OCI-LY7 (cell line): ENCODE measurements around the gene TMEM97. TPM values are rescaled to one million over a fixed set of nuclear protein-coding genes. Genes with fewer than 3 reads are reported as not detected.

Experiments
- BruUV-seq: library from RNA; stranded (reverse); fragments of 400-500 nt; replicated peaks from 2 replicates; lab custom pipeline; 2021; lab: Mats Ljungman, UMichigan
- CTCF ChIA-PET: fragments of 300-600 bp; sonication (Branson Sonifier 250); formaldehyde crosslinking; loops from one replicate; lab custom pipeline; 2022; ENCODE audit warnings: antibody characterized with exemption; ENCODE audit not compliant: unreplicated experiment; lab: Charles Lee
- POLR2A ChIA-PET: fragments of 300-600 bp; sonication (Branson Sonifier 250); formaldehyde crosslinking; loops from one replicate; lab custom pipeline; 2022; ENCODE audit warnings: antibody characterized with exemption; lab: Charles Lee
- DNase-seq: peaks from one replicate; pipeline ENCODE4 v3.0.0-alpha.2; 2015; ENCODE audit warnings: low spot score
- H2AFZ ChIP-seq: fragments of 200-600 bp; sonication (generic), shearing (Covaris generic); 2 replicates; pipeline ENCODE4 v1.6.1; 2014; ENCODE audit warnings: mild to moderate bottlenecking, antibody characterized with exemption, low read length, moderate library complexity
- H3K27ac ChIP-seq: fragments of 200-600 bp; sonication (generic); 2 replicates; pipeline ENCODE4 v1.5.1; 2014; ENCODE audit warnings: mixed run types, low read depth, mild to moderate bottlenecking, moderate library complexity, low read length, inconsistent platforms; ENCODE audit not compliant: poor library complexity, severe bottlenecking
- H3K36me3 ChIP-seq: fragments of 200-600 bp; sonication (generic); 2 replicates; pipeline ENCODE4 v1.6.1; 2014; ENCODE audit warnings: mild to moderate bottlenecking, antibody characterized with exemption, low read length, moderate library complexity, mixed read lengths; ENCODE audit not compliant: insufficient read depth
- H3K4me1 ChIP-seq: fragments of 200-600 bp; sonication (generic); 2 replicates; pipeline ENCODE4 v1.5.1; 2014; ENCODE audit warnings: mild to moderate bottlenecking, low read length; ENCODE audit not compliant: insufficient read depth, poor library complexity, severe bottlenecking
- H3K4me2 ChIP-seq: fragments of 200-600 bp; sonication (generic); 2 replicates; pipeline ENCODE4 v1.6.1; 2014; ENCODE audit warnings: mild to moderate bottlenecking, low read length
- H3K4me3 ChIP-seq: fragments of 200-600 bp; sonication (generic); 2 replicates; pipeline ENCODE4 v1.5.1; 2014; ENCODE audit warnings: mild to moderate bottlenecking, low read depth, low read length; ENCODE audit not compliant: poor library complexity, severe bottlenecking
- H3K79me2 ChIP-seq: fragments of 200-600 bp; sonication (generic); 2 replicates; pipeline ENCODE4 v1.6.1; 2016; ENCODE audit warnings: low read depth, mild to moderate bottlenecking, low read length, moderate library complexity, mixed read lengths; ENCODE audit not compliant: insufficient read depth
- H3K9me2 ChIP-seq: fragments of 200-600 bp; sonication (generic); 2 replicates; pipeline ENCODE4 v1.6.1; 2016; ENCODE audit warnings: mild to moderate bottlenecking, low read length, mixed read lengths; ENCODE audit not compliant: insufficient read depth
- H3K9me3 ChIP-seq: fragments of 200-600 bp; sonication (generic); 2 replicates; pipeline ENCODE4 v1.6.1; 2014; ENCODE audit warnings: mild to moderate bottlenecking, mixed run types, low read length, mixed read lengths
- H4K20me1 ChIP-seq: fragments of 200-600 bp; sonication (generic); 2 replicates; pipeline ENCODE4 v1.6.1; 2014; ENCODE audit warnings: mild to moderate bottlenecking, antibody characterized with exemption, low read length, moderate library complexity, mixed read lengths; ENCODE audit not compliant: insufficient read depth
- CTCF ChIP-seq: fragments of 200-600 bp; sonication (generic); conservative IDR thresholded peaks from 2 replicates; pipeline ENCODE4 v1.5.1; 2014; ENCODE audit warnings: mild to moderate bottlenecking, antibody characterized with exemption, low read length, moderate library complexity, mixed read lengths
- EZH2phosphoT487 ChIP-seq: fragments of 200-600 bp; sonication (generic); IDR thresholded peaks from 2 replicates; pipeline ENCODE4 v1.6.1; 2018; ENCODE audit warnings: low read depth, borderline replicate concordance, mild to moderate bottlenecking, mixed run types, antibody characterized with exemption, low read length, moderate library complexity, mixed read lengths
- intact Hi-C: fragments of 100-400 bp; cut with micrococcal nuclease; formaldehyde crosslinking; loops from one replicate; pipeline ENCODE4 v1.10.0; 2022; ENCODE audit not compliant: unreplicated experiment
- total RNA-seq, 2 experiments: library from RNA; depleted of rRNA in 1 of 2; stranded (reverse); fragments of >200 nt in 1 of 2; shearing (Covaris generic) in 1 of 2; gene quantifications; 2 replicates each; pipeline ENCODE4 v1.2.3, GENCODE V29; 2014 to 2022

The TMEM97 gene
- total RNA-seq, 2 experiments from 2014 or later, result 65.7 to 69.6 TPM

GRCh38 chr17:28350271-28350670 is 31.3 kb downstream of the TMEM97 start:
- no peaks in the 10 kb centered on the region for H3K79me2 ChIP-seq
- H2AFZ ChIP-seq, result no peak overlapping the region
- no peaks in the 10 kb centered on the region for H3K9me3 ChIP-seq
- H4K20me1 ChIP-seq, result no peaks in the 10 kb centered on the region
- no peaks in the 10 kb centered on the region for H3K9me2 ChIP-seq
- H3K4me2 ChIP-seq, result no peak overlapping the region
- POLR2A ChIA-PET, result interaction anchor here (1.5 kb wide), 1 partner anchor 15 kb away, joined by 3 read pairs; the partner anchor contains the start of gene IFT20
- H3K36me3 ChIP-seq, result peaks cover 97% of the 10 kb centered on the region
- no peak overlapping the region for H3K27ac ChIP-seq
- intact Hi-C loops, result no loop called here
- DNase-seq, result no peak
- BruUV-seq, result no TSS peak
- H3K4me3 ChIP-seq, result no peak overlapping the region
- TF ChIP-seq CTCF (no peak), EZH2phosphoT487 (no peak)
- CTCF ChIA-PET, result no interaction called here
- H3K4me1 ChIP-seq, result peaks cover 1% of the 10 kb centered on the region

GRCh38 chr17:28357061-28357900 is 38.3 kb downstream of the TMEM97 start, which contains the start of gene POLDIP2:
TSS of gene POLDIP2 (minus strand) at chr17:28357527. CDS start at chr17:28357448, 79 bp downstream.
- H3K9me3 ChIP-seq, result no peaks in the 10 kb centered on the region
- intact Hi-C loops, result loop anchor here (1.0 kb wide), 2 partner anchors 14 to 22 kb away; partner anchors contain the start of genes IFT20, SARM1 and TNFAIP1
- H3K4me2 ChIP-seq, result peak within 1 kb of the TSS; percentile 99
- peak within 1 kb of the TSS; percentile 32 for H3K27ac ChIP-seq
- H3K79me2 ChIP-seq, result peaks cover 33% of the 10 kb centered on the region
- H4K20me1 ChIP-seq, result no peaks in the 10 kb centered on the region
- TF ChIP-seq CTCF (0 out of 2 replicates have a peak, but pooled peaks have one; percentile 18), EZH2phosphoT487 (no peak)
- H3K4me3 ChIP-seq, result peak within 1 kb of the TSS; percentile 89
- POLR2A ChIA-PET, result interaction anchor here (0.8 to 3.6 kb wide), 11 partner anchors 9 to 45 kb away, joined by 3 to 22 read pairs (median 3); partner anchors contain the start of genes IFT20, SARM1, TNFAIP1 and VTN
- peak; percentile 96 for DNase-seq
- H3K36me3 ChIP-seq, result peaks cover 61% of the 10 kb centered on the region
- H3K9me2 ChIP-seq, result no peaks in the 10 kb centered on the region
- no TSS peak for BruUV-seq
- CTCF ChIA-PET, result interaction anchor here (1.1 kb wide), 1 partner anchor 22 kb away, joined by 3 read pairs; the partner anchor contains the start of gene TNFAIP1
- H3K4me1 ChIP-seq, result peaks cover 21% of the 10 kb centered on the region
- peak within 1 kb of the TSS; percentile 69 for H2AFZ ChIP-seq
